Transverse colon (tissue), 3 donors: Measurements from ENCODE around the gene RAB17.

Source experiments
- CTCF ChIP-seq, 5 experiments: fragments of 200-600 bp in 3 of 5; fragments of 450-650 bp in 2 of 5; sonication (generic) in 3 of 5; IDR thresholded peaks; 1 replicate in 2 of 5; 2 replicates in 3 of 5; pipeline ENCODE4 v1.5.1; 2016 to 2017; ENCODE audit warnings: antibody characterized with exemption in 5 of 5, inconsistent platforms in 3 of 5, mild to moderate bottlenecking in 2 of 5, moderate library complexity in 1 of 5
- EP300 ChIP-seq: sonication (generic); formaldehyde crosslinking; IDR thresholded peaks from one replicate; pipeline ENCODE4 v1.6.1; 2017; ENCODE audit warnings: antibody characterized with exemption, low read depth

DNA sequence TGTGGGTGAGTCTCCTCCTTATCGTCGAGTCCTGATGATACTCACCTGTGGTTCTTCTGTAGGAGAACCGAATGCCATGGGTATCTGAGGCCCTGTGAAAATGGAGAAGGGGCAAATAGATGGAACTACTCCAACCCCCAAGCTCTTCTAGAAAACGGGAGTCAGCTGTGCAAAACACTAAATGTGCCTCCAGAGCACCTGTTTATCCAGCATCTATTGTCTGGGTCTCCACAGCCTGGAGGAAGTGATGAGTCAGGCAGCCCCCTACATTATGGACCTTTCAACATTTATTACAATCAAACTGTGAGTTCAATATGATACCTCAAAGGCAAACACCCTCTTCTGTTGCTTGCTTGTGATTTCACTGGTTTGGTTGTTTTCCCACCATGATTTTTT is 27.1 kb upstream of the RAB17 start:
- TF ChIP-seq CTCF (IDR thresholded peaks at IDR 0.05) (no peak), EP300 (no peak)
